GM21786 (cell line): ENCODE results near the gene OTOP3.

Experiments used
- ATAC-seq: cut with Tn5 transposase; IDR thresholded peaks from one replicate; pipeline ENCODE4 v1.9.1; 2021; ENCODE audit not compliant: unreplicated experiment

OTOP3 gene

DNA sequence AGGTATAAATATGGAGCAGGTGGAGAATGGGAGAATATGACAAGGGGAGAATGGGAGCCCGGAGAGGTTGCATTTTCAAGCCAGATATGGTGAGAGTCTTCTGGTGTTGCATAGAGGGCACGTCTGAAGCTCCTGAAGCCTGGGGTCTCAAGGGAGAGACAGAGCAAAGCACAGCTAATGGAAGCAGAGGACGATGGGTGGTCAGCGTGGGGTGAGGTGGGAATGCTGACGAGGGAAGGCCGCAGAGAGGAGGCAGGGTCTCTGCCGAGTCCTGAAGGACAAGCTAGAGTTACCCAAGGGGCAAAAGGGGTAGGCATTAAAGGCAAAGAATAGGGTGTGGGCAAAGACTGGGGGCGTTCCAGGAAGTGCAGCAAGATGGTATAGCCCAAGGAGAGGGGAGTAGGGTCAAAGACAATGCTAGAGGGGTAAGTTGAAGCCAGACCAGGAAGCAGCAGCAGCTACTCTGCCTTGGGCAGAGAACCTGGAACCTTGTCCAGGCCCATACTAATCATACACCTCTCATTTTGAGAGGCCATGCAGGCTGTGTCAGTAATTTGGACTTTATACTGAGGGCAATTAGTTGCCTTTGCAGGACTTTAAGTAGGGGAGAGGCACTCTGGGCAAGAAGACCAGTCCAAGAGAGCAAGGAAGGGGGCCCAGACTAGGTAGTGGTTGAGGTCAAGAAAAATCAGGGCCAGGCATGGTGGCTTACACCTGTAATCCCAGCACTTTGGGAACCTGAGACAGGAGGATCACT lies 2.7 kb downstream of the OTOP3 start:
- ATAC-seq = no peak

DNA sequence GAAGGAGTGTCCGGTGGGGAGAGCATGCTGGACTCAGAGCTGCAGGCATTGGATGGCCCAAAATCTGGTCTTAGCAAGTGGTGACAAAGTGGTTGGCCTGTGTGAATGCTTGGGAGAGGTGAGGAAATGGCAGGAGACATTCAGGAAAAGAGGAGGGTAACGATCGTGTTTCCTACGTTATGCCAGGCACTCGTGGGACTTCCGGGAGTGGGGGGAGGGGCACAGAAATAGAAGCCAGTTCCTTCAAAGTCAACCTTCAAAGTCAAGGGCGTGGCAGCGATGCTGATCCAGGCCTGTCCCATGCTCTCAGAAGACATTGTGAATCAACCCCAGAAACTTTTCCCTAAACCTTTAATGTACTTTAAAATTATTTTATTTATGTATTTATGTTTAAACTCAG lies 3.8 kb downstream of the OTOP3 start:
- no peak for ATAC-seq

DNA sequence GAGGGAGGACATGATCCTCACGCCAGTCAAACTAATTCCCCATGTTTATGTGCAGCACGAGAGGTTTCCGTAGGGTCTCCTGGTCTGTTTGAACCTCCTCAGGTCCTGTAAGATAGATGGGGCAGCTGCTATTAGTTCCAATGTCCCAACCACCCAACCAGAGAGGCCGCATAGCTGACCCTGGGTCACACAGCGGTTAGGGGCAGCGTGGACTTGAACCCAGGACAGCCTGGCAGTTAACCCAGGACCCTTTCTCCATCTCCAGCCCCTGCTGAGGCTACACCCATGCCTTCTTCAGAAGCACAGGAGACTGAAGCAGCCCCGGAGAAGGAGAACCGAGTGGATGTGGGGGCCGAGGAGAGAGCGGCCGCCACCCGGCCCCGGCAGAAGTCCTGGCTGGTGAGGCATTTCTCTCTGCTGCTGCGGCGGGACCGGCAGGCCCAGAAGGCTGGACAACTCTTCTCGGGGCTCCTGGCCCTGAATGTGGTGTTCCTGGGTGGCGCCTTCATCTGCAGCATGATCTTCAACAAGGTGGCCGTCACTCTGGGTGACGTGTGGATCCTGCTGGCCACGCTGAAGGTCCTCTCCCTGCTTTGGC lies 5.5 kb downstream of the OTOP3 start:
- no peak for ATAC-seq

DNA sequence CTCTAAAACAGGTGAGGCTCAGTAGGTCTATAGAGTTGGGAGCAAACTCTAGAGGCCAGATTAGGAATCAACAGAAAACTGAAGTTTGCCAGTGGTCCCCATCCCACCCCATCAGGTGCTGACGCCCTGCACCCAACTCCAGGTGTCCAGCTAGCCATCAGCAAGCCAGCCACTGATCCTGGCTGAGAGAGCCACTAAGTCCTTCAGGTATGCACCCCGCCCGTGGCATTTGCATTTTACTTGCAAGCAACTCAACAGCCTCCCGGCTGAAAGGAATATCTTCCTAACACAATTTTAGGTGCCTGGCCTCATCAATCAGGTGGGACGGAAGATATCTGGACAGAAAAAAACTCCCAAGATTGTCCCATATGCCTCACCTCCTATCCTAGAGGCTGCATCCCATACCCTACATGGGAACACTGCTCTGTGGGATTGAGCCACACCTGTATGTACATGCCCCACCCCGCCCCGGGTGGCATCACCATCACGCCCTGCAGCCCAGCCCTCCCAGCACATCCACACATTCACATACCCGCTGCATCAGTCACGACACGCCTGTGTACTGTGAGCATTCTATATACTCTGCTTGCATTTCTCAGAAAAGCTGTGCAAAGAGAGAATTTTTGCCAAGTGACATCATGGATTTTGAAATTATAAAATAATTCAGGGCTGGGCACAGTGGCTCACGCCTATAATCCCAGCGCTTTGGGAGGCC lies 8.3 kb downstream of the OTOP3 start:
- no peak for ATAC-seq

DNA sequence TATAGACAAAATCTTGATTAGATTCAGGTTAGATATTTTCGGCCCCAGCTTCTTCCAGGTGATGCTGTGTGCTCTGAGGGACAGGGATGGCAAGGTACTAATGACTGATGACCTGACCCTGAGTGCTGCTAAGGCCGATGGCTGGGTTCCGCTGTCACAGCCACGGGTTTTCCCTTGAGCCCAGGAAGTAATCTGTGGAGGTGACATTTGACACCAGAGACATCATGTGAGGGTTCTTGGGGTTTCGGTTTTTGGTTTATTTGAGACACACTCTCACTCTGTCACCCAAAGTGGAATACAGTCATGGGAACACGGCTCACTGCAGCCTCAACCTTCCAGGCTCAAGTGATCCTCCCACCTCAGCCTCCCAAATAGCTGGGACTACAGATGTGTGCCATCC lies 9.8 kb downstream of the OTOP3 start:
- ATAC-seq = no peak

DNA sequence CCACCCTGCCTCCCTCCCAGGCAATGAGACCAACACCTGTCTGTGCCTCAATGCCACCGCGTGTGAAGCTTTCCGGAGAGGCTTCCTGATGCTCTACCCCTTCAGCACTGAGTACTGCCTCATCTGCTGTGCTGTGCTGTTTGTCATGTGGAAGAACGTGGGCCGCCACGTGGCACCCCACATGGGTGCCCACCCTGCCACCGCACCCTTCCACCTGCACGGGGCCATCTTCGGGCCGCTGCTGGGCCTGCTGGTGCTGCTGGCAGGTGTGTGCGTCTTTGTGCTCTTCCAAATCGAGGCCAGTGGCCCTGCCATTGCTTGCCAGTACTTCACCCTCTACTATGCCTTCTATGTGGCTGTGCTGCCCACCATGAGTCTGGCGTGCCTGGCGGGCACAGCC lies 10.9 kb downstream of the OTOP3 start:
- no peak for ATAC-seq

DNA sequence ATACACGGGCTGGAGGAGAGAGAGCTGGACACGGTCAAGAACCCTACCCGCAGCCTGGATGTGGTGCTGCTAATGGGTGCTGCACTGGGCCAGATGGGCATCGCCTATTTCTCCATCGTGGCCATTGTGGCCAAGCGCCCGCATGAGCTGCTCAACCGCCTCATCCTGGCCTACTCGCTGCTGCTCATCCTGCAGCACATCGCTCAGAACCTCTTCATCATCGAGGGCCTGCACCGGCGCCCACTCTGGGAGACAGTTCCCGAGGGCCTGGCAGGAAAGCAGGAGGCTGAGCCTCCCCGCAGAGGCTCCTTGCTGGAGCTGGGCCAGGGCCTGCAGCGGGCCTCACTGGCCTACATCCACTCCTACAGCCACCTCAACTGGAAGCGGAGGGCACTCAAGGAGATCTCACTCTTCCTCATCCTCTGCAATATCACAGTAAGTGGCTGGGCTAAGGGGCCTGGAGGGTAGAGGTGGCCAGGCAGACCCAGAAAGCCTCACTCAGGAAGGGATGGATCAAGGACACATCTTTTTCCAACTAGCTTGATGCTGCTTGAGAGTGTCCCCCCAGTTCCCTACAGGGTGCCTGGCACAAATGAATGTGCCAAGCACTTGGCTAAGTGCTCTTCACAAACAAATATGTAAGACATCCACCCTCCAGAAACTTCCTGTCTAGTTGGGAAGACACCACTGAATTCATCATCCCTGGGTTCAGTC lies 11.5 kb downstream of the OTOP3 start:
- ATAC-seq = no peak

DNA sequence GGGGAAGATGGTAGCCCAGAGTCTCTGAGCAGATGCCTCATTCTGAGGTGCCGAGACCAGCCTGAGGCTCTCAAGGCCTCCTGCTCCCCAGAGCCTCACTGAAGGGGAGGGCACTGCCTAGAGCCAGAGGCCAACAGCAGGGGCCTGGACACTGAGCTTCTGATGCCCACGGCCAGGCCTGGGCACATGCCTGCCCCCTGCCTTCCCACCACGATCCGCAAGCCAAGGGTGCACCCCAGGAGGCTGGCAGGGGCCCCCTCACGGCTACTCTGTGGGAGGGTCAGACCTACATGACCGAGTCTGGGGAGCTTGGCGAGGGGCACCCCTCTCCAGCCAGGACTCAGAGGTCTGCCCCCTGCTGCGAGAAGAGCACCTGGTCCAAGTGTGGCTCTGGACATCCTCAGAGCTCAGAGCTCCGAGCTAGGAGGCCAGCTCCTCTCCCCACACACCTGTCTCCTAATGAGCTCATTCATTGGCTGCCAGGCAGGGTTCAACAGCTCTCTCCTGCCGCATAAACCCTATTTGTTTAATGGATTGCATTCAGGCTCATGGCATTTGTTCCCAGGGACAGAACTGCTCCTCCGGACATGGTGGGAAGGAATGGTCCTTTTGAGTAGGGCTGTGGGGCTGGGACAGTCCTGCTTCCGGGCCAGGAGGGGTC lies 13.9 kb downstream of the OTOP3 start:
- ATAC-seq = no peak

DNA sequence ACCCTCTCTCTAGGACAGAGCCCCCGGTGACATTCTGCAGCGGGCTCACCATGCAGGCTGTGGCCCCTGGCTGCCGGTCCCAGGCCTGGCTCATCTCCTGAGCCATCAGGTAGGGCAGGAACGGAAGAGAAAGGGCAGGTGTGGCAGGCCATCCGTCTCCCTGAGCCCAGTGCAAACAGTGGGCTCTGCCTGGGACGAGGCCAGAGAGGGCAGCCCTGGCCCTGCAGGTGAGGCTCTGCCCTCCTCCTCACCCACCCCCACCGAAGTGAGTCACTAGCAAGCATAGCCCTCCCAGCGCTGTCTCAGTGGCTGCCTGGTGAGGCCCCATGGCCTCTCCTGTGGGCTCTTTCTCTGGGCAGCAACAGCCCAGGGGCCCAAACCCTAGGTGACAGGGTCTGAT lies 14.5 kb downstream of the OTOP3 start:
- ATAC-seq = no peak

DNA sequence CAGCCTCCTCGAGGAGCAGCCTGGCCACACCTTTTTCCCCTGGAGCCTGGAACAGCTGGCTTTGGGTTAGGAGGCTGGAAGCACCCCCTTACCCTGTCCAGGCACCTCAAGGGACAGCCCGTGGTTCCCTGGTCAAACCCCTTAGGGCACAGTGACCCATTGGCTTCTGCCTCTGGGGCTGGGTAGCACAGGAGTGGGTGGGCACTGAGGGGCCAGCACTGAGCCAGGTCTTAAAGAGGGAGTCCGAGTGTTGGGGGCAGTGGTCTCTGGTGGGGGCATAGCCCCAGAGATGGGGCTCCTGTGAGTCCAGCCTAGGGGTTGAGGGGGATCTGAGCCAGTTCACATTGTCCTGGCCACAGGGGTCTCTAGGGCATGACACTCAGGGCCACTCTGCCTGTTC lies 15.4 kb downstream of the OTOP3 start:
- no peak for ATAC-seq

DNA sequence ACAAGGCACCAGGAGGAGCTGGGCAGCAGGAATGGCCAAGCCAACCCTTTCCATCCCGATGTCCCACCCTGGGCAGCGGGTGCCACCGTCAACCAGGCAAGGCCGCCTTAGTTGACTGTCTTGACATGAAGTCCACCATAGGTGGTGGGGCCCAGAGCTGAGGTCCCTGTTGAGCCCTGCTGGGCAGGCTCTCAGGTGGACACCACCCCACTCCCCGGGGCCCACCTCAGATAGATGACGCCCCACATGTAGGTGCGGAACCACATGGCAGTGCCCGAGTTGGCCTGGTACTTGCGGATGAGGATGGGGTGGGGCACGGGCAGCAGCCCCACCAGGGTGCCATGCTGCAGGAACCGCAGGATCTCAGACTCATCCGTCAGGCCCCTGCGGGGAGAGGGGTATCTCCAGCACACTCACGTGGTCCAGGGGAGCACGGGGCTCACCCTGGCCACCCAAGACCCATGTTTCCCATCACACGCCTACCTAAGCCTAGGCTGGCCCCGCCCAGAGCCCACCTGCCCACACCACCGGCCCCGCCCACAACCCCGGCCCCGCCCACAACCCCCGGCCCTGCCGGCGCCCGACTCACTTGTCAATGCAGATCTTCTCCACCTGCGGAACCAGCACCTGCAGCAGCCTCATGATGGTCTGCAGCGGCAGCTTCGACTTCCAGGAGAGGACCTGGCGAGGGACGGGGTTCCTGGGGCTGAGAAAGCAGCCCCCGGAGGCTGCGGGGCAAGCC lies 16.2 kb downstream of the OTOP3 start:
- no peak for ATAC-seq

DNA sequence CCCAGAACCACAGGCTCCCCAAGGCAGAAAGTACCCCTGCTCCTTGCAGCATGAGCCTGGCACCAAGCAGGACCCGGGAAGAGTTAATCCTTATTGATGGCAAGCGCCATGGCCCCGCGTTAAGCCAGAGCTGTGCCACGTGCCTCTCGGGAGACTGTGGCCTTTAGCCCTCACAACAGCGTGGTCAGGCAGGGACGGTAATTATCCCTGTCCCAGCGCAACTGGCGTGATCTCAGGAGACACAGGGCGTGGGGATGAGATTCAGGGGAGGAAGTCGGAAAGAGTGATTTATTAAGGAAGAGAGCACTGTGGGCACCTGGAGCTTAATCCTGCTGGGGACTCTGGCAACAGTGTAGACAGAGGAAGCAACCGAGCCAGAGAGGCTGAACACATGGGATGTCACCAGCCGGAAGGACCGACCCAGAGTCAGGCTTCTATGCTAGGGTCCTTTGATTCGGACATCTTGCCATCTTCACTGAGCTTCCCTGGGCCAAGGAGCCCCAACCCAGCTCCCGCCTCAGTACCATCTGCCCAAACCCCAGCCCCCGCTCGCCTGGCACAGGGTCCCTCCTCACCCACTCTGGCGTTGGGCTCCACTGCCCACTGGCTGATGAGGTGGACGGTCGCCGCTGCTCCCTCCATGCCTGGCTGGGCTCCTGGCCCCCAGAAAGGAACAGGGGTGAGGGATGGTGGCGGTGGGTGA lies 16.9 kb downstream of the OTOP3 start:
- no peak for ATAC-seq

DNA sequence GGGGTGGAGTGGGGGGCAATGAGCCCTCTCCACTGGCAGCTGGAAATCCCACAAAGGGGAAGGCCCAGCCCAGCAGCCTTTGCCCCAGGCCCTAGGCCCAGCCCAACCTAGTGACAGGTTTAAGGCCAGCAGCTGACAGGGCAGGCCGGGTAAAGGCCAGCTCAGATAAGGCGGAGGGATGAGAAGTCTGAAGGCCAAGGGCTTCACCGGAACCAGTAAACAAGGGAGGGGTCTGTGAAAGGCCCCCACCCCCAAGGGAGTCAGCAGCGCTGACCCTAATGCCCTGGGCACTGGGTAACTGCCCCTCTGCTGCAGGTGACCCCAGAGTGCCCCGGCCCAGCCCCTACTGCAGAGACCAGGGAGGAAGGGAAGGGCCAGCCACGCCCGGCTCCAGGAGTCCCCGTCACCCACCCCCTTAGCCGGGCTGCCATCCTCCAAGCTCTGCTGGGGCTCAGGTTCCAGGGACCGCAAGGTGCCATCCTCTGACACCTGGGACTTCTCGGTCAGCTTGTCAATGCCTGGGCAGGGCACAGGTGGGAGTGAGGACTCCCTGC lies 17.5 kb downstream of the OTOP3 start:
- no peak for ATAC-seq

DNA sequence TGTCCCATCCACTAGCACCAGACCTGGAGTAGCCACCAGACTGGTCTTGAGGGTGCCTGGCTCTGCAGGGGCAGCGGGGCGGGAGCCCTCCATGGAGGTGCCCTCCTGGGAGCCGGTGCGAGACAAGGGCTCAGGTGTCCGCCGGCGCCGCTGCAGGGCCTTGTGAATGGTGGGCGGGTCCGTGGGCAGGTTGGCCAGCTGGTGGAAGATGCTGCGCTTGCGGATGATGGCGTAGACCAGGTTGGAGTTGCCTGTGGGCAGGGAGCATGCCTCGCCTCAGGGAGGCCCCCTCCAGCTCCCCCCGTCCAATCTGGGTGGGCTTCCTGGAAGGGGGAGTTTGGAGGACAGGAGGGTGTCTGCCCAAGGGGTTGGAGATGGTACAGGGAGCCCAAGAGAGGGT lies 18.4 kb downstream of the OTOP3 start:
- ATAC-seq = no peak

DNA sequence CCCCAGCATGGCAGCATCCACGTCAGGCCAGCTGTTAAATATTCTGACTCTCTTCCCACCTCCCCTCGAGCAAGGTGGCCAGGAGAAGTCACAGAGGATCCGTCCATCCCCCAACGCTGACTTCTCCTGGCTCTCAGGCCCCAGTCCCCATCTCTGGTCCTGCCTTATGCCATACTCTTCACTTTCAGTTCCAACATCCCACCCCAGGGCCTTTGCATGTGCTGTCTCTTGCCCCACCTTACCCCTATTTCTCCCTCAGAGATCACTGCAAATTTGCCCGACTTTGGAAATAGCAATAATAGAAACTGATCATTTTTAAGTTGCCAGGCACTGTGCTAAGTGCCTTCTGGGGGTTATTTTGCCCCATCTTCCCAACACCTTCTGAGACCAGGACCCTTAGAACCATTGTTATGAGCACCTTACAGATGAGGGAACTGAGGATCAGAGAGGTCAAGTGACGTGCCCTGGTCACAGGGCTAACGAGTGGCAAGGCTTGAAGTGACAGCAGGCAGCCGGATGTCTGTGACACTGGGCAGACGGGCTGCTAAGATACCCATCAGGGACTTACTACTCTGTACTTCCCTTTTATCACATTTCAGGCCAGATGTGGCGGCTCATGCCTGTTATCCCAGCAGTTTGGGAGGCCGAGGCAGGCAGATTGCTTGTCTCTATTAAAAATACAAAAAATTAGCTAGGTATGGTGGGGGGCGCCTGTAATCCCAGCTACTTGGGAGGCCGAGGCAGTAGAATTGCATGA lies 19.1 kb downstream of the OTOP3 start:
- ATAC-seq = no peak

DNA sequence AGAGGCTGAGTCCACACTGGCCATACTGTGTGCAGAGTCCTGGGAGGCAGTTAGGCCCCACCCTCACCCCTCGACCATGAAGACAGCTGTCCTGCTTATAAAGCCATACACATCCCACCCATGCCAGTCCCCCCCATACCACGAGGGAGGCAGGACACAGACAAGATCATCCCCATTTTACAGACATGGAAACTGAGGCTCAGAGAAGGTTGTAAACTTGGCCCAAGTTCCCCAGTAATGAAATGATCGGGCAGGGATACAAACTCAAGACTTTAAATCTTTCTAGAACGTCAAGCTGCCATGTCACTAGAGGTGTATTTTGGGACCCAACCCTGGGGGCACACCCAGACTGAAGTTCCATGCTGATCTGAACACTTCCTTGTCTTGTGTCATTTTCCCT lies 20.4 kb downstream of the OTOP3 start:
- ATAC-seq = no peak

DNA sequence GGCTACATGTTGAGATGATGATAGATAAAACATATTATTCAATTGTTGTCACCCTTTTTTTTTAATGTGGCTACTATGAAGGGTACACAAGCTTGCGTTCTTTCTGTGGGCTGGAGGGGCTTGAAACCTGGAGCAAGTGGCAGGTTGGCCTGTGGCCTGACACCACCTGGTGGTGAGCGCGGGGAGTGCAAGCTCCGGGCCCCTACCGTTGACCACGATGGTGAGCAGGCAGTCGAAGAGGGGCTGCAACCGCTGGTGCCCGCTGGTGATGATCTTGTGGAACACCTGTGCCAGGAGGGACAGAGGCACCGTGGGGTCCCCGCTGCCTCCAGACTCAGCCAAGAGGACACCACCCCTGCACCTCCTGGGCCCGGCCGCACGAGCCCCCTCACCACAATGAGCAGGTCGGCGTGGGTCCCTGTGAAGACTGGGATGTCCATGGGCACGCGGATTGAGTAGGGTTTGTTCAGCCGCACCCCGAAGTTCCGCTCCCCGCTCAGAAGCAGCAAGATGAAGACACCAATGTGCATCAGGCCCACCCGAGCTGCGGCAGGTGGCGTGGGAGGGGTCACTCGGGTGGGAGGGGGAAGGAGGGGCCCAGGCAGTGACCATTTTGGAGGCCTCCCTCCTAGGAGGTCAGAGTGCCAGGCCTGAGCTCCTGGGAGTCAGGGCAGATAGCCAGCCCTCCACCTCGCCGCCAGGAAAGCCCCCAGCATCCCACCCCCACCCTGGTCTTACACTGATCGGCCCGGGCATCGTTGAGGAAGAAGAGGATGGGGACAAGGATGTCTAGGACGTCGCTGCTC lies 22.4 kb downstream of the OTOP3 start:
- no peak for ATAC-seq
